NCI-H2171 (cell line): ENCODE measurements around the gene PGAP3.
"Not testable (repeated sequence)": the region's sequence is repeated elsewhere in the genome, so short reads cannot be mapped to it uniquely, and the experiment has no call there.

ENCODE experiments used
- DNase-seq: peaks from one replicate; lab custom pipeline; 2025; lab: John Stamatoyannopoulos, UW

PGAP3 gene

DNA sequence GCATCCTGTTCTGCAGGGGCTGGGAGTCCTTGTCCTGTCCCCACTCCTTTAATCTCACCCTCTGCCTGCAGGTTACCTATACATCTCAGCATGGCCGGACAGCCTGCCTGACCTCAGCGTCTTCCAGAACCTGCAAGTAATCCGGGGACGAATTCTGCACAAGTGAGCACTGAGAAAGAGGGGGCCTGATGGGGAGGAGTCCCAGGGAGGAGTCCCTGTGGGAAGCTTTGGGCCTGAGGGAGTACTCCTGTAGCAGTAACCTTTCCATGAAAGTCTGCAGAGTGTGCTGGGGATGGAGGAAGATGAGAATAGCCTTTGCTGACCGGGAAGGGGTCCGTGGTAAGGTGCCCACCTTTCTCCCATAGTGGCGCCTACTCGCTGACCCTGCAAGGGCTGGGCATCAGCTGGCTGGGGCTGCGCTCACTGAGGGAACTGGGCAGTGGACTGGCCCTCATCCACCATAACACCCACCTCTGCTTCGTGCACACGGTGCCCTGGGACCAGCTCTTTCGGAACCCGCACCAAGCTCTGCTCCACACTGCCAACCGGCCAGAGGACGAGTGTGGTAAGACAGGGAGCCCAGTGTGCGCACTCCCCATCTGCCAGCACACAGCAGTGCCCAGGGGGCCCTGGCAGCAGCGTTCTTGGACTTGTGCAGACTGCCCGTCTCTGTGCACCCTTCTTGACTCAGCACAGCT lies 27.7 kb upstream of the PGAP3 start:
- DNase-seq = no peak

DNA sequence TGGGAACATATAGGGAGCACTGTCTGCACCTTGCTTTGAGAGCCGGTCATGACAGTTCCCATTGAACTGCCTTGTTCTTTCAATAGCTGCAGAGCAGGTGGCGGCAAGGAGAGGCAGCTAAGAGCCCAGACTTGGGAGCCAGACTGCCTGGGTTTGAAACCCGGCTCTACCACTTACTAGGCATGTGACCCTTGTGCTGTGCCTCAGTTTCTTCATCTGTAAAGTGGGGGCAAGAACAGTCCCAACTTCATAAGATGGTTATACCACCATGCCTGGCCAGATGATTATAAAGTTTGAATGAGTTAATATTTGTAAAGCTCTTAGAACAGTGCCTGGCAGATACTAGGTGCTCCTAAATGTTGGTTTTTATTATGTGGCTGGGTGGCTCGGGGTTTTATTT lies 26.4 kb upstream of the PGAP3 start:
- no peak for DNase-seq

DNA sequence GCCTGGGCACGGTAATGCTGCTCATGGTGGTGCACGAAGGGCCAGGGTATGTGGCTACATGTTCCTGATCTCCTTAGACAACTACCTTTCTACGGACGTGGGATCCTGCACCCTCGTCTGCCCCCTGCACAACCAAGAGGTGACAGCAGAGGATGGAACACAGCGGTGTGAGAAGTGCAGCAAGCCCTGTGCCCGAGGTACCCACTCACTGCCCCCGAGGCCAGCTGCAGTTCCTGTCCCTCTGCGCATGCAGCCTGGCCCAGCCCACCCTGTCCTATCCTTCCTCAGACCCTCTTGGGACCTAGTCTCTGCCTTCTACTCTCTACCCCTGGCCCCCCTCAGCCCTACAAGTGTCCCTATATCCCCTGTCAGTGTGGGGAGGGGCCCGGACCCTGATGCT lies 24.0 kb upstream of the PGAP3 start:
- no peak for DNase-seq

DNA sequence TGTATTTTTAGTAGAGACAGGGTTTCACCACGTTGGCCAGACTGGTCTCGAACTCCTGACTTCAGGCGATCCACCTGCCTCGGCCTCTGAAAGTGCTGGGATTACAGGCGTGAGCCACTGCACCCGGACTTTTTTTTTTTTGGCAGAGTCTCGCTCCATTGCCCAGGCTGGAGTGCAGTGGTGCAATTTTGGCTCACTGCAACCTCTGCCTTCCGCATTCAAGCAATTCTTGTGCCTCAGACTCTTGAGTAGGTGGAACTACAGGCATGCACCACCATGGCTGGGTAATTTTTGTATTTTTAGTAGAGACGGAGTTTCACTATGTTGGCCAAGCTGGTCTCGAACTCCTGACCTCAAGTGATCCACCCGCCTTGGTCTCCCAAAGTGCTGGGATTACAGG lies 23.2 kb upstream of the PGAP3 start:
- DNase-seq = not testable (repeated sequence)

DNA sequence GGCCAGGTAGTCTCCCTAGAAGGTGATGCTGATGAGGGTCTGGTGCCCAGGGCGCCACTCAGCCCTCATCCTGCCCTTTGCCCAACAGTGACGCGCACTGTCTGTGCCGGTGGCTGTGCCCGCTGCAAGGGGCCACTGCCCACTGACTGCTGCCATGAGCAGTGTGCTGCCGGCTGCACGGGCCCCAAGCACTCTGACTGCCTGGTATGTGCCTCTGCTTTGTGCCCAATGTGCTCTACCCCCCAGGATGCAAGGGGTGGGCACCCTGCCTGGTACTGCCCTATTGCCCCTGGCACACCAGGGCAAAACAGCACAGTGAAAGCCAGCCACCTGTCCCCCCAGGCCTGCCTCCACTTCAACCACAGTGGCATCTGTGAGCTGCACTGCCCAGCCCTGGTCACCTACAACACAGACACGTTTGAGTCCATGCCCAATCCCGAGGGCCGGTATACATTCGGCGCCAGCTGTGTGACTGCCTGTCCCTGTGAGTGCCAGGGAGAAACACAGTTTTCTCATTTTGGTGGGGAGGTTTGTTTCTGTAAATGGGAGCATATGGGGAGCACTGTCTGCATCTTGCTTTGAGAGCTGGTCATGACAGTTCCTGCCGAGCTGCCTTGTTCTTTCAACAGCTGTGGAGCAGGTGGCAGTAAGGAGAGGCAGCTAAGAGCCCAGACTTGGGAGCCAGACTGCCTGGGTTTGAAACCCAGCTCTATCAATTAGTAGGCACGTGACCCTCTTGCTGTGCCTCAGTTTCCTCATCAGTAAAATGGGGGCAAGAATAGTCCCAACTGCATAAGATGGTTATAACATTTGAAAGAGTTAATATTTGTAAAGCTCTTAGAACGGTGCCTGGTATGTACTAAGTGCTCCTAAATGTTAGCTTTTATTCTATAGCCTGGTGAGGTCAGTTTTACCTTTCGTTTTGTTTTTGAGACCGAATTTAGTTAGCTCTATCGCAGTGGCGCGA lies 22.4 kb upstream of the PGAP3 start:
- no peak for DNase-seq

DNA sequence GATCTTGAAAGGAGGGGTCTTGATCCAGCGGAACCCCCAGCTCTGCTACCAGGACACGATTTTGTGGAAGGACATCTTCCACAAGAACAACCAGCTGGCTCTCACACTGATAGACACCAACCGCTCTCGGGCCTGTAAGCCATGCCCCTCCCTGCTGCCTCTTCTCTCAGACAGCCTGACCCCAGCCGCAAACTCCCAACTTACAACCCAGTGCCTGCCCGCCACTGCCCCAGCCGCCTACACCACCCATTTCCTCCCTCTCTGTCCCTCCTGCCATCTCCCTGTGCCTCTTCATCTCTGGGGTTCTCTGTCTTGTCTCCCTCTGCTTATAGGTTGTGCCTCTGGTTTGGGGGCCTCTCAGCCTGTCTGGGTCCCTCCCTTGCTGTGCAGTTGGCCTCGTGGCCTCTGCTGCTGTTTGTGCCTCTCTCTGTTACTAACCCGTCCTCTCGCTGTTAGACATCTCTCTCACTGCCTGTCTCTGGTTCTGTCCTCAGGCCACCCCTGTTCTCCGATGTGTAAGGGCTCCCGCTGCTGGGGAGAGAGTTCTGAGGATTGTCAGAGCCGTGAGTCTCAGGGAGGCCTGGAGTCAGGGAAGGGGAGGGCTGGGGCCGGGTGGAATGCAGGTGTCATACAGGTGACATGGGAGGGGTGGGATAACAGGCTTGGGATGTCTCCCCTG lies 21.6 kb upstream of the PGAP3 start:
- no peak for DNase-seq

DNA sequence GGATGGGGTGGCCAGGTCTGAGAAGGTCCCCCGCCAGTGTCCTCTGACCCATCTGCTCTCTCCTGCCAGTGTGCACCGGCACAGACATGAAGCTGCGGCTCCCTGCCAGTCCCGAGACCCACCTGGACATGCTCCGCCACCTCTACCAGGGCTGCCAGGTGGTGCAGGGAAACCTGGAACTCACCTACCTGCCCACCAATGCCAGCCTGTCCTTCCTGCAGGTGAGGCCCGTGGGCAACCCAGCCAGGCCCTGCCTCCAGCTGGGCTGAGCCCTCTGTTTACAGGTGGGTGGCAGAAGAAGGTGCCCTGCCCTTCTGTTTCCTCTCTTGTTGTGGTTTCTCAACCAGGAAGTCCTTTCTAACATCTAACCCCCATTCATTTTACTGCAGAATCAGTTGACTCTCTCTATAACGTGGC lies 19.1 kb upstream of the PGAP3 start:
- DNase-seq = no peak

DNA sequence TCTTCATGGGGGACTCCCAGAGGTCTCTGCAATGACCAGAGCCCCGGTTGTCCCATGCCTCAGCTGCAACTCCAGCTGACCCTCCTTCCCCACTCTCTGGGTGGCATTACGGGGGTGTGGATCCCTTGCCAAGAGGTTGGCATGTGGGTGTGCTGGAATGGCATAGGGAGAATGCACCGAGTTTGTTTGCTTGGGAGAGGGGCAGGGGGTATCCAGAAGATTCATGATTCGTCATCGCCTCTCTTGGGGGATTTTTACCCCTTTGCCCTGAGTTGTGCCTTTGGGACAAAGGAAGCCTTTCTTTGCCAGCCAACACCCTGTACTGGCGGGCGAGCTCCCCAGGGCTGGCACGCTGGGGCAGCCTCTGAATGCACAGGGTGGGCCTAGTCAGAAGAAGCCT lies 18.5 kb upstream of the PGAP3 start:
- DNase-seq = no peak

DNA sequence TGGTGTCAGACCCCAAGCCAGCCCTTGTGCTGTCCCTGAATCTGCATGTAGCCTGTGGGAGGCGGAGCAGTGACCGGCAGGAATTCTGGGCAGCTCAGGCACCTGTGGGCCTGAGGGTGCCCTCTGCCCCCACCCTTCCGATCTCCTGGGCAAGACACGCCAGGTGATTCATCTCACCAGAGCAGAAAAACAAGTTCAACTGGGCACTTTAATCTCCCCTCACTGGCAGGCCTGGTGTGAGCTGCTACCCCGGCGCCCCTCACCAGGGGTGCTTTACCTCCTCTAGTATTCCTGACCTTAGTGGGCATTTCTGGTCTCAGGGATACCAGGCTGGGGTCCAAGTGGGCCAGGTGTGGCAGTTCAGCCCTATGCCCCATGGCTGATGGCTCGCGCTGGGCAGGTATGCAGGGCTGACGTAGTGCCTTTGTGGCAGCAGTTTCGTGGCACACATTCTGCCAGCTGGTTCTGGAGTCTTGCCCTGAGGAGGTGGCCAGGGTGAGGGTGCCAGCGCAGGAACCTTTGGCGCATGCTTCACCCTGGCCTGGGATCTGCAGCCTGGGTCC lies 18.0 kb upstream of the PGAP3 start:
- no peak for DNase-seq

DNA sequence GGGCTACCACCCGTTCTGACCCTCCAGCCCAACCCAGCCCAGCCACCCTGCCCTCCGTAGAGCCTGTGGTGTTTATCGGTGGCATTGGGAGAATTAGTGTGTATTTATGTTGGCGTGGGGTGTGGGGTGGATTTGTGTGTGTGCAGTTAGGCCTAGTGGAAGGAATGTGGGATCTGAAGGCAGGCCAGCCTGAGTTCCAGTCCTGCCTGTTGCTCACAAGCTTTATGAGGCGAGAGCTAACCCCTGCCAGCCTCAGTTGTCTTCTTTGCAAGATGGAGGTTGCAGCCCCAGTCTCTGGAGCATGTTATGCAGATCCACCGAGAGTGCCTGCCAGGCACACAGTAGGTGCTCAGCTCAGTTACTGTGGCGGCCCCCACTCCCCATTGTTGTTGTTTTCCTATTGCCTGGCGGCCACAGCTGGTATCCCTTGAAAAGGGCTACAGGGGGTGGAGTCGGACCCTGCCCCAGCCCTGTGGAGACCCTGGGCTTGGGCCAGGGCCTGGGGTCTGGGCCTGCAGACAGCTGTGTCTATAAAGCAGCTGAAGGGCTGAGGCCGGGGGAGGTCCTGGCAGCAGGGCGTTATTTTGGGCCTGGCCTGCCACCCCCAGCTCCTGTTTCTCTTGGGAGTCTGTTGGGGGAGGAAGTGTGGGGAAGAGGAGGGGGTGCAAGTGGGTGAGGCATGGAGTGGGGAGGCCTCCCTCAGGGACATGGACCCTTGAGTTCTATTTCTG lies 17.1 kb upstream of the PGAP3 start:
- no peak for DNase-seq

DNA sequence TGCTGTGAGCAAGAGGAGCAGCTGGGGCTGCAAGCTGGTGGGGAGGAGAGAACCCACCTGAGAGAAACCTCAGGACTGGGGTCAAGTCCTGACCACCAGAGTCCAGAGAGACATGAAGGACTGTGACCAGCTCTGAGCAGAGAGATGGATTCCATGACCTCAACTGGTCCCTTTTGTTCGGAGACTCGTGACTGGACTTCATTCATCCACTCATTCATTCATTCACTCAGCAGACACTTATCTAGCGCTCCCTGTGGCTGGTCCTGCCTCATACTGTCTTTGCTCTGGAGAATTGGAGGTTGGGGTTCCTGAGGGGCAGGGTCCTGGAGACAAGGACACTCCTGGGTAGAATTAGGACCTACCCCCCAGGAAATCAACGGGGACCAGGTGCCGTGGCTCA lies 16.1 kb upstream of the PGAP3 start:
- DNase-seq = no peak

DNA sequence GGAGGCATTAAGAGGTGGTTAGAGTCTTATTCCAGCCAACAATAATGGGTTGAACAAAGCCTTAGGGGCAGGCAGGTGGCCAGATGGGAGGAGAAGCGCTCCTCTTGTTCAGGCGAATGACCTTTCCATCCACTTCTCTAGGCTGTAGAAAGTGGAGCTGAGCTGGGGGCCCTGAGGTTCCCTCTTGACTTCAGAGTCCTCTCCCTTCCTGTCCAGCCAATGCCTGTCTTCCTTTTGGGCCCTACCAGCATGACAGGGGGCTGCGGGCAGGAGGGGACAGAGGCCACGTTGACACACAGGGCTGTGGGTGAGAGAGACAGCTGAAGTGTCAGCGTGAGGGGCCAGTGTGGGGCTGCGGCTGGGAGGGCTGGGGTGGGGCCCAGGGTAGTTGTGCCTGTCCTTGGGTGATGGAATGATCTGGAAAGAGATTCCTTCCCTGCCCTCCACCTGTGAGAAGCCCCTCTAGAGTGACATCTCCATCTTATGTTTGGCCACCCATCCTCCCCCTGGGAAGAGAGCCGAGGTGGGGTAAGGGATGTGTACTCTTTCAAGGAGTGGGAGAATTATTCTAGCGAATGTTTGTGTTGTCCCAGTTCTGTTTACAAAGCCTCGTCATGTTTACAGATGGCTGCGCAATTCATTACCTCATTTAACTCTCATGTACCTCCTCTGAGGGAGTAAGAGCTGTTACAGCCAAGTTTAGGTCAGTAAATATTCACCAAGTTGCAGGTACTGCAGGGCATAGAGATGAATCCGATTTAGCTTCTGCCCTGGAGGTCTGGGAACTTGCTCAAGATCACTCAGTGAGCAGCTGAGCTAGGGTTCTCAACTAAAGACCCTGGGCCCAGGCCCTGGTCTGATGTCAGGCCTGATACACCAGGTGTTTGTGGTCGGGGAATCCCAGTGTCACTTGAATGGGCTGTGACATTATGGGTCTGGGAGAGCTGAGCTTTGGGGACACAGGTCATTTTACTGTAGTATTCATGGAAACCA lies 15.3 kb upstream of the PGAP3 start:
- no peak for DNase-seq

DNA sequence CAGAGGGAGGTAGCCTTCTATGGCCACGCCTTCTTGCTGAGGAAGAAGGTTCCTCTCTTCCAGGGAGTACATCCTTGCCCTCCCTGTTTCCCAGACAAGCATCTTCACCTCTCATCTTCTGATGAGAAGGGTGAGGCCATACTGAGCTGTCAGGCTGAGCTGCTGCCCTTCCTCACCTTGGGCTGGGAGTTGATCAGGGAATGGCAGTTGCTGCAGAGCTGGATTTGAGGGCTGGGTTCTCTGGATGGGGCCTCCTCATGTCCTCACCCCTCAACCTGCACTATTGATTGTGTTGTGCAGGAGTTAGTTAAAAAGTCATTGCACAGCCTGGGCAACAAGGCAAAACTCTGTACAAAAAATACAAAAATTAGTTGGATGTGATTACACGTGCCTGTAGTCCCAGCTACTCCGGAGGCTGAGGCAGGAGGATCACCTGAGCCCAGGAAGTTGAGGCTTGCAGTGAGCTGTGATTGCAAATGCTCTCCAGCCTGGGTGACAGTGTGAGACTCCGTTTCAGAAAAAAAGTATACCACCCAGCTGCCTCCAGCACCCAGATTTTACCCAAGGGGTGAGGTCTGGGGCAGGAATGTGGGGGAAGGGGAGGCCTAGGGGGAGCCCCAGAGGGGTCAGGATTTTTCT lies 14.0 kb upstream of the PGAP3 start:
- DNase-seq = no peak

DNA sequence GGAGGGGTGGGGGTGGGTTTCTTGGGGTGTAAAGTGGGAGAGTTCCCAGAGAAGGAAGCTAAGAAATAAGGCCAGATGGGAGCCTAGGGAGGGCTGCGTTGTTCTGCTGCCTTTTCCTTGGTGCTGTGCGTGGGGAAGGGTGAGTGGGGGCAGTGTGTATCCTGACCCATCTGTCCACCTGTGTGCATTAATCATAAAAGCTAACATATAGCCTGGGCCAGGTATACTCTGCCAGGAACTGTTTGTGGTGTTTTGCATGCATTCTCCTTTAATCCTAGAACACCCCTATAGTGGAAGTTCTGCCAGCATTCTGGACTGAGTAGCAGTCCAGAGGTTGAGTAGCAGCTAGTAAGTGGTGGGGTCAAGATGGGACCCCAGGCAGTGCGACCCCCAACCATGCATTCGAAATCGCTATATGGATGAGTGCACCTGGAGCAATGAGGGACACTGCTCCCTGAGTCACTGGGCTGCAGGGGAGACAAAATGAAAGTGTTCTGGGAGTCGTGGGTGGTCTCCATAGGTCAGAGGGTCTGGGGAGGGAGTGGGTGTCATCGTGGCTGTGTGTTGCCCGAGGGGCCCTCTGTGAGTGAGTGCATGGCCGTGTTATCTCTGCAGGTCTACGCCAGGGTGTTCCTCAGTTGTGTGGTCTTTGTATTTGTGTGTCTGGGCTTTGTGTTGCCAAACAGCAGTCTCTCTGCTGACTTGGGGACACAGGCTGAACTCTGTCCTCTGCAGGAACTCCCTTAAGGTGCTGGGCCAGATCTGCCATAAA lies 13.3 kb upstream of the PGAP3 start:
- no peak for DNase-seq

DNA sequence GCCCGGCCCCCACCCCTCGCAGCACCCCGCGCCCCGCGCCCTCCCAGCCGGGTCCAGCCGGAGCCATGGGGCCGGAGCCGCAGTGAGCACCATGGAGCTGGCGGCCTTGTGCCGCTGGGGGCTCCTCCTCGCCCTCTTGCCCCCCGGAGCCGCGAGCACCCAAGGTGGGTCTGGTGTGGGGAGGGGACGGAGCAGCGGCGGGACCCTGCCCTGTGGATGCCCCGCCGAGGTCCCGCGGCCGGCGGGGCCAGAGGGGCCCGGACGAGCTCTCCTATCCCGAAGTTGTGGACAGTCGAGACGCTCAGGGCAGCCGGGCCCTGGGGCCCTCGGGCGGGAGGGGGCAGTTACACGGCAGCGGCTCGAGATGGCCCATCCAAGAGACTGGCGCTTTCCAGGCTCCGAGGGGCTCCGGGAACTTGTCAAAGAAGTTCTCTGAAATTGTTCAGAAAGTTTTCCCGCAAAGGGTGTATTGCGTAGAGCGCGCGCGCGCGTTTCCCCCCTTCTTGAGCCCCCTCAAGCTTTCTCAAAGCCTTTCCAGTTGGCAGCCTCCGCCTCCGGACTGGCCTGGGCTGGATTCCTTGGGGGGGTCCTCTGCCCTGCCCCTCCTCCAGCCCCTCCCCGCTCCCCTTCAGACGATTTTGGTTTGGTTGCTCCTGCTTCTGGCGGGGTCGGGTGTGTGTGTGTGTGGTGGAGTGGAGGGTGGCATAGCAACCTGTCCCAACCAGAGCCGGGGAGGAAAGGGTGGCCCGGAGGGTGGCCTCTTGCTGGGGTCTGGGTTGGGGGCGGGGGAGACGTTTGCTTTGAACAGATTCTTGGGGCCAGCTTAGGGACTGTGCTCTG lies 12.5 kb upstream of the PGAP3 start:
- DNase-seq = no peak

DNA sequence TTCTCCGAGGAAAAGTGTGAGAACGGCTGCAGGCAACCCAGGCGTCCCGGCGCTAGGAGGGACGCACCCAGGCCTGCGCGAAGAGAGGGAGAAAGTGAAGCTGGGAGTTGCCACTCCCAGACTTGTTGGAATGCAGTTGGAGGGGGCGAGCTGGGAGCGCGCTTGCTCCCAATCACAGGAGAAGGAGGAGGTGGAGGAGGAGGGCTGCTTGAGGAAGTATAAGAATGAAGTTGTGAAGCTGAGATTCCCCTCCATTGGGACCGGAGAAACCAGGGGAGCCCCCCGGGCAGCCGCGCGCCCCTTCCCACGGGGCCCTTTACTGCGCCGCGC lies 11.9 kb upstream of the PGAP3 start, which contains the start of gene ERBB2:
TSS of gene ERBB2 (plus strand) at position 247 of the 330 bp plus-strand sequence. CDS start 175 bp downstream, outside the sequence.
- no peak for DNase-seq

DNA sequence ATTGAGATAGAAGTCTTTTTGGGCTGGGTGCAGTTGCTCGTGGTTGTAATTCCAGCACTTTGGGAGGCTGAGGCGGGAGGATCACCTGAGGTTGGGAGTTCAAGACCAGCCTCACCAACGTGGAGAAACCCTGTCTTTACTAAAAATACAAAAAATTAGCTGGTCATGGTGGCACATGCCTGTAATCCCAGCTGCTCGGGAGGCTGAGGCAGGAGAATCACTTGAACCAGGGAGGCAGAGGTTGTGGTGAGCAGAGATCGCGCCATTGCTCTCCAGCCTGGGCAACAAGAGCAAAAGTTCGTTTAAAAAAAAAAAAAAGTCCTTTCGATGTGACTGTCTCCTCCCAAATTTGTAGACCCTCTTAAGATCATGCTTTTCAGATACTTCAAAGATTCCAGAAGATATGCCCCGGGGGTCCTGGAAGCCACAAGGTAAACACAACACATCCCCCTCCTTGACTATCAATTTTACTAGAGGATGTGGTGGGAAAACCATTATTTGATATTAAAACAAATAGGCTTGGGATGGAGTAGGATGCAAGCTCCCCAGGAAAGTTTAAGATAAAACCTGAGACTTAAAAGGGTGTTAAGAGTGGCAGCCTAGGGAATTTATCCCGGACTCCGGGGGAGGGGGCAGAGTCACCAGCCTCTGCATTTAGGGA lies 11.4 kb upstream of the PGAP3 start:
- not testable (repeated sequence) for DNase-seq

DNA sequence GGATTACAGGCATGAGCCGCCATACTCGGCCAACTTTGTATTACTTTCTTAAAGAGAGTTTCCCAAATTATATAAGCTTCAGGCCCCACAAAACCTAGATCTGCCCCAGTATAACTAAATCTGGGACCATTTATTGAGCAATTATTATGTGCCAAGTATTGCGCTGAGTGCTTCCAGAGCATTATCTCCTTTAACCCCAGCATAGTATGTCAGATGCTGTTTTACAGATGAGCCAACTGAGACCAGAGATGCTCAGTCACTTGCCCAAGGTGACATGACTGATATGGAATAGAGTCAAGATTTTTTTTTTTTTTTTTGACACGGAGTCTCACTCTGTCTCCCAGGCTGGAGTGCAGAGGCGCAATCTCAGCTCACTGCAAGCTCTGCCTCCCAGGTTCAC lies 10.1 kb upstream of the PGAP3 start:
- DNase-seq = no peak
